Neural crest cell (in vitro differentiated cells): ENCODE results near the gene HUS1B. TPM values are rescaled to one million over a fixed set of nuclear protein-coding genes. Genes with fewer than 3 reads are reported as not detected.

ENCODE experiments used
- DNase-seq: peaks from one replicate; pipeline ENCODE4 v3.0.0; 2021; ENCODE audit warnings: low read depth, mixed read lengths, low spot score
- H3K27ac Mint-ChIP-seq: one replicate; pipeline ENCODE4 v1.8.0; 2021; ENCODE audit warnings: mild to moderate bottlenecking, mixed read lengths; ENCODE audit not compliant: unreplicated experiment
- H3K27me3 Mint-ChIP-seq: 2 replicates; pipeline ENCODE4 v1.8.0; 2021; ENCODE audit warnings: low read depth, mild to moderate bottlenecking, mixed read lengths
- H3K36me3 Mint-ChIP-seq: 2 replicates; pipeline ENCODE4 v1.8.0; 2021; ENCODE audit warnings: low read depth, mild to moderate bottlenecking, mixed read lengths
- H3K4me1 Mint-ChIP-seq: 2 replicates; pipeline ENCODE4 v1.8.0; 2021; ENCODE audit warnings: mixed read lengths
- H3K4me3 Mint-ChIP-seq: one replicate; pipeline ENCODE4 v1.8.0; 2021; ENCODE audit warnings: mild to moderate bottlenecking, mixed read lengths
- H3K9me3 Mint-ChIP-seq: 2 replicates; pipeline ENCODE4 v1.8.0; 2021; ENCODE audit warnings: mixed read lengths
- CTCF ChIP-seq: fragments of 200-600 bp; sonication (generic); conservative IDR thresholded peaks from 2 replicates; pipeline ENCODE4 v1.5.0; 2021; ENCODE audit warnings: antibody characterized with exemption, mild to moderate bottlenecking
- long read RNA-seq: library from polyadenylated mRNA; unstranded; transcript quantifications from one replicate; pipeline ENCODE4 v2.0.0, GENCODE V29; 2020
- total RNA-seq: library from RNA; stranded (reverse); gene quantifications from 2 replicates; pipeline ENCODE4 v1.2.1, GENCODE V29; 2021

Gene HUS1B
- 0.40 and 0.59 TPM in 2 replicates for total RNA-seq
- long read RNA-seq, result 0 reads

GRCh38 chr6:656460-657252, at the start of gene HUS1B:
TSS of gene HUS1B (minus strand) at chr6:657100. CDS start at chr6:656944, 156 bp downstream.
- no peak for TF ChIP-seq CTCF
- H3K36me3 Mint-ChIP-seq, result peaks cover 19% of the 10 kb centered on the region
- H3K4me1 Mint-ChIP-seq, result peaks cover 22% of the 10 kb centered on the region
- DNase-seq, result no peak
- no peak within 1 kb of the TSS for H3K27ac Mint-ChIP-seq
- peaks cover 2% of the 10 kb centered on the region for H3K9me3 Mint-ChIP-seq
- no peak within 1 kb of the TSS for H3K4me3 Mint-ChIP-seq
- no peaks in the 10 kb centered on the region for H3K27me3 Mint-ChIP-seq

- Mint-ChIP-seq H3K4me1 (peaks cover 18% of the 10 kb centered on the region), H3K27ac (no peak overlapping the region), H3K9me3 (no peaks in the 10 kb centered on the region), H3K27me3 (peaks cover 43% of the 10 kb centered on the region), H3K36me3 (no peaks in the 10 kb centered on the region), H3K4me3 (no peak overlapping the region)
- TF ChIP-seq CTCF, result no peak
- no peak for DNase-seq
These were observed 49.2 kb upstream of the HUS1B start for GRCh38 chr6:706146-706545.

- Mint-ChIP-seq H3K4me1 (peaks cover 11% of the 10 kb centered on the region), H3K27me3 (peaks cover 35% of the 10 kb centered on the region), H3K27ac (no peak overlapping the region), H3K9me3 (no peaks in the 10 kb centered on the region), H3K36me3 (no peaks in the 10 kb centered on the region), H3K4me3 (no peak overlapping the region)
- TF ChIP-seq CTCF, result no peak
- no peak for DNase-seq
These were observed 48.1 kb upstream of the HUS1B start for GRCh38 chr6:705047-705446.

GRCh38 chr6:704046-704445, 47.1 kb upstream of the HUS1B start:
- Mint-ChIP-seq H3K4me1 (peaks cover 11% of the 10 kb centered on the region), H3K36me3 (no peaks in the 10 kb centered on the region), H3K4me3 (no peak overlapping the region), H3K9me3 (no peaks in the 10 kb centered on the region), H3K27ac (no peak overlapping the region), H3K27me3 (peaks cover 25% of the 10 kb centered on the region)
- no peak for TF ChIP-seq CTCF
- DNase-seq, result no peak

- no peak for TF ChIP-seq CTCF
- Mint-ChIP-seq H3K27me3 (peaks cover 24% of the 10 kb centered on the region), H3K4me3 (no peak overlapping the region), H3K27ac (no peak overlapping the region), H3K9me3 (no peaks in the 10 kb centered on the region), H3K36me3 (no peaks in the 10 kb centered on the region), H3K4me1 (peaks cover 11% of the 10 kb centered on the region)
- no peak for DNase-seq
These were observed 46.7 kb upstream of the HUS1B start for GRCh38 chr6:703552-703951.
